H1 (cell line): Measurements from ENCODE around the gene SLC35B2. TPM values are rescaled to one million over a fixed set of nuclear protein-coding genes. Genes with fewer than 3 reads are reported as not detected.
A peak's percentile ranks its signal among the peaks of the same experiment; 100 is the strongest.

ENCODE experiments used
- ASH2L ChIP-seq: fragments of 200-600, 300-600 bp; sonication (generic); IDR thresholded peaks from one replicate; pipeline ENCODE4 v1.7.1; 2017; ENCODE audit warnings: low read length
- CBX5 ChIP-seq: fragments of 300-800, 300-1000 bp; sonication (generic); IDR thresholded peaks from 2 replicates; pipeline ENCODE4 v1.7.1; 2016; ENCODE audit warnings: antibody characterized with exemption, low read length, low read depth
- FOSL1 ChIP-seq: IDR thresholded peaks from 2 replicates; pipeline ENCODE4 v1.6.1; 2011; ENCODE audit warnings: mild to moderate bottlenecking, low read depth, low read length, moderate library complexity; ENCODE audit not compliant: insufficient read depth
- GABPA ChIP-seq: IDR thresholded peaks from 2 replicates; pipeline ENCODE4 v1.6.1; 2011; ENCODE audit warnings: mild to moderate bottlenecking, low read length, moderate library complexity, borderline replicate concordance; ENCODE audit not compliant: insufficient read depth
- GTF2F1 ChIP-seq: IDR thresholded peaks from 2 replicates; pipeline ENCODE4 v1.6.1; 2012; ENCODE audit warnings: low read depth, low read length, improper control_type of control experiment, borderline replicate concordance
- HDAC2 ChIP-seq, 2 experiments: fragments of 300-600 bp in 1 of 2; sonication (generic) in 1 of 2; IDR thresholded peaks; 2 replicates each; pipeline ENCODE4 v1.6.1; 2011 to 2012; ENCODE audit warnings: low read depth in 2 of 2, low read length in 2 of 2, mild to moderate bottlenecking in 2 of 2, moderate library complexity in 2 of 2, borderline replicate concordance in 1 of 2, inconsistent platforms in 1 of 2
- KDM5A ChIP-seq: fragments of 200-600 bp; IDR thresholded peaks from 2 replicates; pipeline ENCODE4 v1.7.1; 2012; ENCODE audit warnings: mild to moderate bottlenecking, low read length, inconsistent platforms, mixed read lengths
- NRF1 ChIP-seq: IDR thresholded peaks from 2 replicates; pipeline ENCODE4 v1.6.1; 2011; ENCODE audit warnings: mild to moderate bottlenecking, low read depth, low read length, improper control_type of control experiment
- POLR2A ChIP-seq, 2 experiments: IDR thresholded peaks; 1 replicate in 1 of 2; 2 replicates in 1 of 2; pipeline ENCODE4 v1.6.1; 2011; ENCODE audit warnings: low read depth in 2 of 2, low read length in 2 of 2, mild to moderate bottlenecking in 2 of 2; ENCODE audit errors: control extremely low read depth in 1 of 2
- POLR2AphosphoS5 ChIP-seq: IDR thresholded peaks from 2 replicates; pipeline ENCODE4 v1.6.1; 2011; ENCODE audit warnings: low read depth, low read length
- POU5F1 ChIP-seq: IDR thresholded peaks from 2 replicates; pipeline ENCODE4 v1.6.1; 2011; ENCODE audit warnings: low read depth, mild to moderate bottlenecking, low read length, moderate library complexity
- RAD21 ChIP-seq, 2 experiments: IDR thresholded peaks in 1 of 2; conservative IDR thresholded peaks in 1 of 2; 2 replicates each; pipeline ENCODE4 v1.6.1; 2011; ENCODE audit warnings: low read depth in 2 of 2, low read length in 2 of 2, improper control_type of control experiment in 1 of 2, inconsistent platforms in 1 of 2, mild to moderate bottlenecking in 1 of 2, moderate library complexity in 1 of 2
- SIRT6 ChIP-seq: IDR thresholded peaks from one replicate; pipeline ENCODE4 v1.7.1; 2012; ENCODE audit warnings: low read length, inconsistent platforms
- SP4 ChIP-seq: IDR thresholded peaks from 2 replicates; pipeline ENCODE4 v1.6.1; 2012; ENCODE audit warnings: low read length, inconsistent platforms
- SUZ12 ChIP-seq: fragments of 200-600 bp; sonication (generic); IDR thresholded peaks from 2 replicates; pipeline ENCODE4 v1.6.1; 2012; ENCODE audit warnings: mild to moderate bottlenecking, inconsistent platforms, low read length, moderate library complexity, mixed read lengths
- TAF1 ChIP-seq: IDR thresholded peaks from 2 replicates; pipeline ENCODE4 v1.6.1; 2011; ENCODE audit warnings: mild to moderate bottlenecking, low read depth, low read length
- TAF7 ChIP-seq: optimal IDR thresholded peaks from 2 replicates; pipeline ENCODE3; 2011; ENCODE audit warnings: low read depth, mild to moderate bottlenecking, inconsistent platforms, low read length, moderate library complexity, borderline replicate concordance
- TEAD4 ChIP-seq: IDR thresholded peaks from 2 replicates; pipeline ENCODE4 v1.6.1; 2012; ENCODE audit warnings: low read depth, low read length, inconsistent platforms, mixed read lengths
- polyA plus RNA-seq, 7 experiments: library from polyadenylated mRNA; depleted of rRNA in 3 of 7; stranded (reverse) in 5 of 7; unstranded in 2 of 7; fragments of >200 nt in 5 of 7; fragments of 200-250 nt in 2 of 7; gene quantifications; 1 replicate in 5 of 7; 2 replicates in 1 of 7; 4 replicates in 1 of 7; pipeline versions ENCODE4 v1.2.1 to v1.2.3, GENCODE V29; 2011 to 2013; ENCODE audit warnings: missing spikeins in 2 of 7, mixed read lengths in 2 of 7
- total RNA-seq: library from RNA; stranded (reverse); fragmentation: NEBNext Ultra II Directional; extraction: Animal tissue kit (Norgen Biotek cat#: 25700); gene quantifications from 2 replicates; pipeline ENCODE4 v1.2.1, GENCODE V29; 2021
- TF ChIP-seq, protein P1 (sequence below): IDR thresholded peaks from 2 replicates; pipeline ENCODE4 v1.6.1; 2012; ENCODE audit warnings: low read length, inconsistent platforms
- TF ChIP-seq, protein P2 (sequence below), 3 experiments: IDR thresholded peaks; 1 replicate in 2 of 3; 2 replicates in 1 of 3; pipeline versions ENCODE4 v1.5.1 to v1.6.1; 2011; ENCODE audit warnings: low read length in 3 of 3, mild to moderate bottlenecking in 3 of 3, inconsistent platforms in 2 of 3, low read depth in 1 of 3, moderate library complexity in 1 of 3; ENCODE audit not compliant: insufficient read depth in 1 of 3; ENCODE audit errors: control extremely low read depth in 1 of 3

Gene SLC35B2
- total and polyA plus RNA-seq, 2 of the 8 experiments (the other 6 are each of a cell fraction or from before 2014, with no cell fraction given): 29.5 to 65.0 TPM

DNA sequence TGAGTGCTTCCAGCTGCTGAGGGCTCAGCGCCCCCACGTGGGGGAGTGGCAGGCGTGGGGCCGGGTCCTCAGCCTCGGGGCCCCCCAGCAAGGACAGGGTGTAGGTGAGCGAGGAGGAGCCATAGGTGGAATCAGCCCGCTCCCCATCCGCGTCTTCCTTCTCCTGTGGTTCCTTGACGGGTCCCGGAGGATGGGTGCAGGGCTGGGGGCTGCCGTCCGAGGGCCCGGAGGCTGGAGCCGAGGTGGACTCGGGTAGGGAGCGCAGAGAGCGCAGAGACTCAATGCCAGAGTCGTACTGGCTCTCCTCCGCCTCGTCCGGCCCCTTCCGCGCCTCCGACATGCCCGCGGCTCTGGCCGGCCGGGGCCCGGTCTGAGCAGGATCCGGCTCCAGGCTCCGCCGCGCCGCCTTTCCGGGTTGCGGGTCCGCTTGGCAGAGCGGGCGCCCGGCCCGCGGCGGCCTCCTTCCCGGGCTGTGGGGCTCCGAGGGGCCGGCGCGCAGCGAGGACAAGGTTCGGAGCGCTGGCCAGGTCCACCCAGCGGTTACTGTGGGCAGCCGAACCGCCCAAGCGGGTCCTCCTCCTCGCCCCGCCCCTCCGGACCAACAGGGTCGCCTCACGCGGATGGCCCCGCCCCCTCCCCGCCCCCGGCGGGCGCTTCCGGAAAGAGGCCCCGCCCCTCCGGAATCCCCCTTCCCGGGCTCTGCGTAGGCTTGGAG is 7.8 kb upstream of the SLC35B2 start, which contains the start of gene NFKBIE (continued):
- TF ChIP-seq GTF2F1 (no peak), FOSL1 (no peak), POLR2AphosphoS5 (no peak; the same call in 1 of the 2 replicates), RAD21 (IDR thresholded peaks at IDR 0.05 in 1 of 2, conservative IDR thresholded peaks at IDR 0.05 in 1 of 2; ENCODE audit: low read depth in 2 of 2, low read length in 2 of 2) (peak in 1 of 2 experiments; percentile 34; a peak in 1 of 4 replicates), TAF7 (no peak), POLR2A (IDR thresholded peaks at IDR 0.05; ENCODE audit: control extremely low read depth in 1 of 2, low read depth in 2 of 2, low read length in 2 of 2) (peak in 1 of 2 experiments; percentile 64; a peak in 2 of 3 replicates), SIRT6 (no peak), TAF1 (peak; percentile 72), NRF1 (no peak), KDM5A (no peak), TEAD4 (no peak), ASH2L (no peak), HDAC2 (IDR thresholded peaks at IDR 0.05; ENCODE audit: borderline replicate concordance in 1 of 2, low read depth in 2 of 2, low read length in 2 of 2) (no peak; a peak in 1 of 4 replicates), SUZ12 (no peak), CBX5 (no peak), SP4 (no peak; the same call in 1 of the 2 replicates), GABPA (no peak), POU5F1 (no peak)
- TF ChIP-seq, protein P1, sequence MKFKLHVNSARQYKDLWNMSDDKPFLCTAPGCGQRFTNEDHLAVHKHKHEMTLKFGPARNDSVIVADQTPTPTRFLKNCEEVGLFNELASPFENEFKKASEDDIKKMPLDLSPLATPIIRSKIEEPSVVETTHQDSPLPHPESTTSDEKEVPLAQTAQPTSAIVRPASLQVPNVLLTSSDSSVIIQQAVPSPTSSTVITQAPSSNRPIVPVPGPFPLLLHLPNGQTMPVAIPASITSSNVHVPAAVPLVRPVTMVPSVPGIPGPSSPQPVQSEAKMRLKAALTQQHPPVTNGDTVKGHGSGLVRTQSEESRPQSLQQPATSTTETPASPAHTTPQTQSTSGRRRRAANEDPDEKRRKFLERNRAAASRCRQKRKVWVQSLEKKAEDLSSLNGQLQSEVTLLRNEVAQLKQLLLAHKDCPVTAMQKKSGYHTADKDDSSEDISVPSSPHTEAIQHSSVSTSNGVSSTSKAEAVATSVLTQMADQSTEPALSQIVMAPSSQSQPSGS: no peak
- TF ChIP-seq, protein P2, sequence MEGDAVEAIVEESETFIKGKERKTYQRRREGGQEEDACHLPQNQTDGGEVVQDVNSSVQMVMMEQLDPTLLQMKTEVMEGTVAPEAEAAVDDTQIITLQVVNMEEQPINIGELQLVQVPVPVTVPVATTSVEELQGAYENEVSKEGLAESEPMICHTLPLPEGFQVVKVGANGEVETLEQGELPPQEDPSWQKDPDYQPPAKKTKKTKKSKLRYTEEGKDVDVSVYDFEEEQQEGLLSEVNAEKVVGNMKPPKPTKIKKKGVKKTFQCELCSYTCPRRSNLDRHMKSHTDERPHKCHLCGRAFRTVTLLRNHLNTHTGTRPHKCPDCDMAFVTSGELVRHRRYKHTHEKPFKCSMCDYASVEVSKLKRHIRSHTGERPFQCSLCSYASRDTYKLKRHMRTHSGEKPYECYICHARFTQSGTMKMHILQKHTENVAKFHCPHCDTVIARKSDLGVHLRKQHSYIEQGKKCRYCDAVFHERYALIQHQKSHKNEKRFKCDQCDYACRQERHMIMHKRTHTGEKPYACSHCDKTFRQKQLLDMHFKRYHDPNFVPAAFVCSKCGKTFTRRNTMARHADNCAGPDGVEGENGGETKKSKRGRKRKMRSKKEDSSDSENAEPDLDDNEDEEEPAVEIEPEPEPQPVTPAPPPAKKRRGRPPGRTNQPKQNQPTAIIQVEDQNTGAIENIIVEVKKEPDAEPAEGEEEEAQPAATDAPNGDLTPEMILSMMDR (IDR thresholded peaks at IDR 0.05; ENCODE audit: control extremely low read depth in 1 of 3, insufficient read depth in 1 of 3, low read depth in 1 of 3, low read length in 3 of 3): no peak; a peak in 1 of 4 replicates
